Activated T-cell treated with anti-CD3 and anti-CD28 coated beads, Interleukin-2, amount 50 U/mL, for 4 hours (primary cell): ENCODE data around the gene SERPINI1. TPM values are rescaled to one million over a fixed set of nuclear protein-coding genes. Genes with fewer than 3 reads are reported as not detected.

Experiments used
- ATAC-seq, 2 donors: fragments of 200-7000 bp; cut with Tn5 transposase; one replicate each; pipeline ENCODE4 v1.10.0; 2021
- DNase-seq: peaks from one replicate; pipeline ENCODE4 v3.0.0-alpha.2; 2020
- H3K27me3 Mint-ChIP-seq: one replicate; pipeline ENCODE4 v1.8.0; 2021; ENCODE audit warnings: low read depth, mixed read lengths
- H3K36me3 Mint-ChIP-seq: one replicate; pipeline ENCODE4 v1.8.0; 2022; ENCODE audit warnings: mixed read lengths; ENCODE audit not compliant: insufficient read depth
- H3K4me1 Mint-ChIP-seq: one replicate; pipeline ENCODE4 v1.8.0; 2021; ENCODE audit warnings: low read depth, mixed read lengths
- H3K4me3 Mint-ChIP-seq: one replicate; pipeline ENCODE4 v1.8.0; 2021; ENCODE audit warnings: mild to moderate bottlenecking, moderate library complexity, mixed read lengths
- H3K9me3 Mint-ChIP-seq: one replicate; pipeline ENCODE4 v1.8.0; 2021; ENCODE audit warnings: mixed read lengths
- total RNA-seq, 3 donors: library from RNA; stranded (reverse); gene quantifications; one replicate each; pipeline ENCODE4 v1.2.1, GENCODE V29; 2021

Gene SERPINI1
- 1 to 10 TPM in 1 of 3 donors, under 1 TPM in 2; 0.63 to 1.4 (median 0.94) TPM for total RNA-seq

- peak; percentile 63 to 65 for ATAC-seq
- peak; percentile 60 for DNase-seq
- Mint-ChIP-seq H3K36me3 (peaks cover 4% of the 10 kb centered on the region), H3K4me3 (no peak within 1 kb of the TSS), H3K27me3 (no peaks in the 10 kb centered on the region), H3K4me1 (peaks cover 8% of the 10 kb centered on the region), H3K9me3 (no peaks in the 10 kb centered on the region)
These were observed at the start of gene SERPINI1 for GRCh38 chr3:167735233-167736138. Gene SERPINI1 (plus strand): TSS chr3:167735721. CDS start chr3:167789129, 53,408 bp downstream.

- Mint-ChIP-seq H3K27me3 (no peaks in the 10 kb centered on the region), H3K4me3 (no peak overlapping the region)
- ATAC-seq, result peak; percentile 98 to 99
These were observed 44.2 kb upstream of the SERPINI1 start for GRCh38 chr3:167691366-167691765.

DNA sequence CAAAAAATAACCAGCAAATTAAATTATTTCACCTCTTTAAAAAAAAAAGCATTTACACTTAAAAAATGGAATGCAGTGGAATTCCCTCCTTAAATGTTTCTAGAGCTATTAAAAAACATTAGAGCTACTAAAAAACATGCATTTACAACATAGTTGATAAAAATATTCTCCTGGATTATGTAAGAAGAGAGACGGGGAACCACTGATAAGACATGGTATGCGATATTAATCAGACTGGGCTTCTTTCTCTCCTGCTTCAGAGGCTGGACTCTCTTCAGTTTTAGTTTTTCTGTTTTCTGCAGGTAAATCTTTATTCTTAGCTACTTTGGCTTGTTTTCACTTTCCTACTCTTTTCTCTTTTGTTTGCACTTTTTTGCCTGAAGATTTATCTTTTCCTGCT is 41.4 kb upstream of the SERPINI1 start:
- H3K27me3 Mint-ChIP-seq, result no peaks in the 10 kb centered on the region
- no peak for DNase-seq
- H3K4me1 Mint-ChIP-seq, result peaks cover 27% of the 10 kb centered on the region
- peaks cover 34% of the 10 kb centered on the region for H3K36me3 Mint-ChIP-seq
- no peak overlapping the region for H3K4me3 Mint-ChIP-seq
- no peaks in the 10 kb centered on the region for H3K9me3 Mint-ChIP-seq
- ATAC-seq, result no peak

More at GRCh38 chr3:167691366-167691765, 44.2 kb upstream of the SERPINI1 start:
- no peak for DNase-seq
- peaks cover 34% of the 10 kb centered on the region for H3K36me3 Mint-ChIP-seq
- H3K9me3 Mint-ChIP-seq, result no peaks in the 10 kb centered on the region
- H3K4me1 Mint-ChIP-seq, result peaks cover 27% of the 10 kb centered on the region

- DNase-seq (no peak), ATAC-seq (no peak)
- Mint-ChIP-seq H3K27me3 (no peaks in the 10 kb centered on the region), H3K4me3 (no peak overlapping the region), H3K9me3 (no peaks in the 10 kb centered on the region), H3K4me1 (peaks cover 10% of the 10 kb centered on the region), H3K36me3 (peaks cover 21% of the 10 kb centered on the region)
These were observed 35.5 kb upstream of the SERPINI1 start for GRCh38 chr3:167700046-167700445.

DNA sequence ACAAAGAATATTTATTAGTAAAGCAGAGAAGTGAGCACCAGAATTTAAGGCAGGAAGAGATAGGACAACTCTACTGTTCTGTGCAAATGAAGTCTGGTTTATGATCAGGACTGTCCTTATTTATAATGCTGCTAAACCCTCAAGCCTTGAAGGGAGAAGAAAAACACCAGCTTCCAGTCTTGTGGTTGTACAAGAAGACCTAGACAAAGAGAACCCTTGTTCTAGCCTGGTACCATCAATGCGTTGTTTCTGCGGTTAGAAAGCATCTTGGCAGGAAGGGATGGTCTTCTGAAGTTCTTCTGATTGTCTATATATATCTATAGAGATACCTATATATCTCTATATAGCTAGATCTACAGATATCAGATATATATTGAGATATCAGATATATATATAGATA is 34.6 kb upstream of the SERPINI1 start:
- DNase-seq (no peak), ATAC-seq (no peak)
- no peaks in the 10 kb centered on the region for H3K9me3 Mint-ChIP-seq
- no peaks in the 10 kb centered on the region for H3K27me3 Mint-ChIP-seq
- H3K4me1 Mint-ChIP-seq, result peaks cover 15% of the 10 kb centered on the region
- peaks cover 21% of the 10 kb centered on the region for H3K36me3 Mint-ChIP-seq
- H3K4me3 Mint-ChIP-seq, result no peak overlapping the region

GRCh38 chr3:167705840-167706239 is 29.7 kb upstream of the SERPINI1 start:
- DNase-seq, result no peak
- Mint-ChIP-seq H3K4me3 (no peak overlapping the region), H3K27me3 (no peaks in the 10 kb centered on the region), H3K36me3 (peaks cover 41% of the 10 kb centered on the region), H3K4me1 (peaks cover 26% of the 10 kb centered on the region), H3K9me3 (no peaks in the 10 kb centered on the region)
- no peak for ATAC-seq

- H3K4me1 Mint-ChIP-seq, result peaks cover 61% of the 10 kb centered on the region
- peaks cover 56% of the 10 kb centered on the region for H3K36me3 Mint-ChIP-seq
- no peak overlapping the region for H3K4me3 Mint-ChIP-seq
- no peaks in the 10 kb centered on the region for H3K9me3 Mint-ChIP-seq
- no peak for ATAC-seq
- no peaks in the 10 kb centered on the region for H3K27me3 Mint-ChIP-seq
- DNase-seq, result no peak
These were observed 25.8 kb upstream of the SERPINI1 start for GRCh38 chr3:167709690-167710089.

GRCh38 chr3:167710552-167710951 is 25.0 kb upstream of the SERPINI1 start:
- DNase-seq (no peak), ATAC-seq (no peak)
- no peaks in the 10 kb centered on the region for H3K27me3 Mint-ChIP-seq
- no peaks in the 10 kb centered on the region for H3K9me3 Mint-ChIP-seq
- no peak overlapping the region for H3K4me3 Mint-ChIP-seq
- peaks cover 66% of the 10 kb centered on the region for H3K4me1 Mint-ChIP-seq
- H3K36me3 Mint-ChIP-seq, result peaks cover 61% of the 10 kb centered on the region

DNA sequence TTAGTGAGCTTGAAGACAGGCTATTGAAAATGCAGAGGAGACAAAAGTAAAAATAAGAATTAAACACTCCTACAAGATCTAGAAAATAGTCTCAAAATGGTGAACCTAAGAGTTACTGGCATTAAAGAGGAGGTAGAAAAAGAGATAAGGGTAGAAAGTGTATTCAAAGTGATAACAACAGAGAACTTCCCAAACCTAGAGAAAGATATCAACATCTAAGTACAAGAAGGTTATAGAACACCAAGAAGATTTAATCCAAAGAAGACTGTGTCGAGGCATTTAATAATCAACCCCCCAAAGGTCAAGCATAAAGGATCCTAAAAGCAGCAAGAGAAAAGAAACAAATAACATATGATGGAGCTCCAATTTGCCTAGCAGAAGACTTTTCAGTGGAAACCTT is 24.1 kb upstream of the SERPINI1 start:
- no peaks in the 10 kb centered on the region for H3K27me3 Mint-ChIP-seq
- no peaks in the 10 kb centered on the region for H3K9me3 Mint-ChIP-seq
- peaks cover 62% of the 10 kb centered on the region for H3K36me3 Mint-ChIP-seq
- DNase-seq (no peak), ATAC-seq (no peak)
- H3K4me1 Mint-ChIP-seq, result peaks cover 66% of the 10 kb centered on the region
- no peak overlapping the region for H3K4me3 Mint-ChIP-seq

DNA sequence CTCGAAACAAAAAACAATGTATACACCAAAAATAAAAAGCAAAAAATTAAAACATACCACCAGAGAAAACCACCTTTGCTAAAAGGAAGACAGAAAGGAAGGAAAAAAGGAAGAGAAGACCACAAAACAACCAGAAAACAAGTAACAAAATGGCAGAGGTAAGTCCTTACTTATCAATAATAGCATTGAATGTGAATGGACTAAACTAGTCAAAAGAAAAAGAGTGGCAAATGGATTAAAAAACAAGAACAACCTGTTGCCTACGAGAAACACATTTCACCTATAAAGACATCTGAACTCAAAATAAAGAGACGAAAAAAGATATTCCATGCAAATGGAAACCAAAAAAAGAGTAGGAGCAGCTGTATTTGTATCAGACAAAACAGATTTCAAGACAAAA is 23.1 kb upstream of the SERPINI1 start:
- Mint-ChIP-seq H3K9me3 (no peaks in the 10 kb centered on the region), H3K27me3 (no peaks in the 10 kb centered on the region), H3K4me1 (peaks cover 63% of the 10 kb centered on the region), H3K36me3 (peaks cover 62% of the 10 kb centered on the region), H3K4me3 (no peak overlapping the region)
- DNase-seq (no peak), ATAC-seq (no peak)

GRCh38 chr3:167714871-167715270 is 20.6 kb upstream of the SERPINI1 start:
- peaks cover 69% of the 10 kb centered on the region for H3K36me3 Mint-ChIP-seq
- ATAC-seq, result no peak
- no peaks in the 10 kb centered on the region for H3K27me3 Mint-ChIP-seq
- H3K4me1 Mint-ChIP-seq, result peaks cover 70% of the 10 kb centered on the region
- no peak for DNase-seq
- no peaks in the 10 kb centered on the region for H3K9me3 Mint-ChIP-seq
- no peak overlapping the region for H3K4me3 Mint-ChIP-seq

DNA sequence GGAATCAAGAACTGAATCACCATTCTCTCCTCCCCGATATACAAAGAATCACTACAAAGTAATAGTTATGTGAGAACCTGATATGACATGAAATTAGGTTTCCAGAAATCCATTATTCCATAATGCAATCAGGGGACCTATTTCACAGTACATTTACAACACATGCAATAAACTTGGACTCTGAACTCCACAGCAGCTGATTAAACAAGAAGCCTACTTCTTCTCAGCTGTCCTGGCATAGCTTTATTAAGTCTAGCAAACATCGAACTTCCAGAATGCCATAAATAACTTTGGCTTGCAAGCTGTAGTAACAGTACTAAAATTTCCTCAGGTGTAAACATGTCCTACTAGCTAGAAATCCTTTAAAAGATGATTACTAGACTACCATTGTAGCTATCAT is 18.6 kb upstream of the SERPINI1 start:
- ATAC-seq (no peak), DNase-seq (no peak)
- H3K27me3 Mint-ChIP-seq, result no peaks in the 10 kb centered on the region
- peaks cover 61% of the 10 kb centered on the region for H3K4me1 Mint-ChIP-seq
- H3K4me3 Mint-ChIP-seq, result no peak overlapping the region
- peaks cover 59% of the 10 kb centered on the region for H3K36me3 Mint-ChIP-seq
- H3K9me3 Mint-ChIP-seq, result no peaks in the 10 kb centered on the region

- no peak overlapping the region for H3K4me3 Mint-ChIP-seq
- H3K36me3 Mint-ChIP-seq, result peaks cover 57% of the 10 kb centered on the region
- H3K4me1 Mint-ChIP-seq, result peaks cover 54% of the 10 kb centered on the region
- DNase-seq, result no peak
- ATAC-seq, result no peak
- H3K9me3 Mint-ChIP-seq, result no peaks in the 10 kb centered on the region
- no peaks in the 10 kb centered on the region for H3K27me3 Mint-ChIP-seq
These were observed 16.9 kb upstream of the SERPINI1 start for GRCh38 chr3:167718582-167718981.

- peaks cover 58% of the 10 kb centered on the region for H3K4me1 Mint-ChIP-seq
These were observed 12.5 kb upstream of the SERPINI1 start for GRCh38 chr3:167723025-167723512.

GRCh38 chr3:167723872-167724271 is 11.6 kb upstream of the SERPINI1 start:
- Mint-ChIP-seq H3K36me3 (peaks cover 25% of the 10 kb centered on the region), H3K27me3 (no peaks in the 10 kb centered on the region), H3K9me3 (no peaks in the 10 kb centered on the region), H3K4me1 (peaks cover 62% of the 10 kb centered on the region), H3K4me3 (no peak overlapping the region)
- ATAC-seq, result no peak
- DNase-seq, result no peak

More at GRCh38 chr3:167723025-167723512, 12.5 kb upstream of the SERPINI1 start:
- Mint-ChIP-seq H3K9me3 (no peaks in the 10 kb centered on the region), H3K36me3 (peaks cover 33% of the 10 kb centered on the region), H3K4me3 (no peak overlapping the region), H3K27me3 (no peaks in the 10 kb centered on the region)
- ATAC-seq, result no peak
- no peak for DNase-seq
